Endothelial cell of umbilical vein (primary cell): Measurements from ENCODE around the gene CAPN7. TPM values are rescaled to one million over a fixed set of nuclear protein-coding genes. Genes with fewer than 3 reads are reported as not detected.

Source experiments
- BruUV-seq: library from RNA; stranded (reverse); fragments of 400-500 nt; replicated peaks from 2 replicates; lab custom pipeline; 2021; lab: Mats Ljungman, UMichigan
- CTCF ChIA-PET: fragments of 300-600, 350-600 bp; sonication (Branson Sonifier 250); formaldehyde crosslinking; loops from one replicate; lab custom pipeline; 2021; ENCODE audit warnings: antibody characterized with exemption, inconsistent platforms; lab: Charles Lee
- POLR2A ChIA-PET: fragments of 300-600, 350-600 bp; sonication (Branson Sonifier 250); formaldehyde crosslinking; loops from one replicate; lab custom pipeline; 2021; ENCODE audit warnings: antibody characterized with exemption, inconsistent platforms; lab: Charles Lee
- DNase-seq: peaks from one replicate; pipeline ENCODE4 v3.0.0-alpha.2; 2011; ENCODE audit warnings: low read depth, low spot score
- FAIRE-seq: peaks from 2 replicates; lab custom pipeline; 2011; peaks lifted over from hg19 to GRCh38; lab: Jason Lieb, UNC
- H2AFZ ChIP-seq: 2 replicates; pipeline ENCODE4 v1.6.0; 2012; ENCODE audit warnings: low read depth, low read length, control low read depth, inconsistent platforms
- H3K27ac ChIP-seq: 2 replicates; pipeline ENCODE4 v1.5.1; 2011; ENCODE audit warnings: low read depth, mild to moderate bottlenecking, control low read depth, low read length, moderate library complexity; ENCODE audit not compliant: insufficient read depth
- H3K27me3 ChIP-seq, 2 experiments: 2 replicates each; pipeline versions ENCODE4 v1.6.0 to v1.6.1; 2011; ENCODE audit warnings: low read length in 2 of 2, mixed read lengths in 1 of 2; ENCODE audit not compliant: control insufficient read depth in 2 of 2, insufficient read depth in 2 of 2
- H3K36me3 ChIP-seq, 2 experiments: 2 replicates in 1 of 2; 3 replicates in 1 of 2; pipeline ENCODE4 v1.5.1; 2011; ENCODE audit warnings: low read length in 2 of 2, mild to moderate bottlenecking in 1 of 2, moderate library complexity in 1 of 2; ENCODE audit not compliant: control insufficient read depth in 2 of 2, insufficient read depth in 2 of 2; ENCODE audit errors: extremely low read depth in 1 of 2
- H3K4me1 ChIP-seq: 3 replicates; pipeline ENCODE4 v1.5.1; 2011; ENCODE audit warnings: mild to moderate bottlenecking, low read length; ENCODE audit not compliant: control insufficient read depth, insufficient read depth; ENCODE audit errors: extremely low read depth
- H3K4me2 ChIP-seq: 2 replicates; pipeline ENCODE4 v1.6.1; 2011; ENCODE audit warnings: low read length, control low read depth, mixed read lengths; ENCODE audit not compliant: insufficient read depth
- H3K4me3 ChIP-seq, 3 experiments: fragments of 200-600 bp in 1 of 3; sonication (generic), shearing (Covaris generic) in 1 of 3; replicated peaks in 1 of 3; 2 replicates each; pipeline ENCODE4 v1.5.1; 2011 to 2016; ENCODE audit warnings: control low read depth in 3 of 3, low read length in 3 of 3, mild to moderate bottlenecking in 2 of 3, inconsistent platforms in 1 of 3, low read depth in 1 of 3, moderate library complexity in 1 of 3; ENCODE audit not compliant: insufficient read depth in 1 of 3
- H3K79me2 ChIP-seq: 2 replicates; pipeline ENCODE4 v1.6.0; 2012; ENCODE audit warnings: low read length, inconsistent platforms; ENCODE audit not compliant: control insufficient read depth, insufficient read depth
- H3K9ac ChIP-seq: replicated peaks from 2 replicates; pipeline ENCODE3; 2011; ENCODE audit warnings: low read length, control low read depth; ENCODE audit not compliant: insufficient read depth; ENCODE audit errors: extremely low read depth
- H3K9me1 ChIP-seq: replicated peaks from 3 replicates; pipeline ENCODE4 v1.6.0; 2011; ENCODE audit warnings: mild to moderate bottlenecking, low read length; ENCODE audit not compliant: control insufficient read depth, insufficient read depth; ENCODE audit errors: extremely low read depth
- H3K9me3 ChIP-seq: replicated peaks from 2 replicates; pipeline ENCODE4 v1.5.1; 2012; ENCODE audit warnings: low read length, inconsistent platforms; ENCODE audit not compliant: control insufficient read depth, insufficient read depth
- H4K20me1 ChIP-seq: replicated peaks from 2 replicates; pipeline ENCODE3; 2011; ENCODE audit warnings: mild to moderate bottlenecking, low read length; ENCODE audit not compliant: control insufficient read depth, insufficient read depth; ENCODE audit errors: extremely low read depth
- EZH2 ChIP-seq: IDR thresholded peaks from 2 replicates; pipeline ENCODE4 v1.6.1; 2012; ENCODE audit warnings: borderline replicate concordance, low read depth, mild to moderate bottlenecking, moderate library complexity, low read length, inconsistent platforms; ENCODE audit not compliant: severe bottlenecking
- FOS ChIP-seq: IDR thresholded peaks from 2 replicates; pipeline ENCODE4 v1.6.1; 2011; ENCODE audit warnings: mild to moderate bottlenecking, low read length, moderate library complexity, borderline replicate concordance; ENCODE audit not compliant: insufficient read depth
- GATA2 ChIP-seq: IDR thresholded peaks from 2 replicates; pipeline ENCODE4 v1.7.0; 2011; ENCODE audit warnings: low read depth, mild to moderate bottlenecking, moderate library complexity, mixed read lengths, low read length; ENCODE audit not compliant: insufficient read length, insufficient read depth
- JUN ChIP-seq: IDR thresholded peaks from 2 replicates; pipeline ENCODE4 v1.6.1; 2011; ENCODE audit warnings: borderline replicate concordance, low read depth; ENCODE audit not compliant: insufficient read length, insufficient read depth
- MAX ChIP-seq: IDR thresholded peaks from 2 replicates; pipeline ENCODE4 v1.6.1; 2011; ENCODE audit not compliant: insufficient read depth, insufficient read length
- MYC ChIP-seq: IDR thresholded peaks from one replicate; pipeline ENCODE4 v1.6.1; 2011; ENCODE audit warnings: mild to moderate bottlenecking, low read depth, low read length
- POLR2A ChIP-seq: IDR thresholded peaks from 2 replicates; pipeline ENCODE4 v1.6.1; 2012; ENCODE audit warnings: low read depth, mild to moderate bottlenecking, control low read depth, low read length
- POLR2AphosphoS5 ChIP-seq: IDR thresholded peaks from 2 replicates; pipeline ENCODE4 v1.6.1; 2012; ENCODE audit warnings: low read depth, mild to moderate bottlenecking, control low read depth, low read length, moderate library complexity; ENCODE audit not compliant: insufficient read depth
- dilution Hi-C: fragments of 300-500 bp; cut with MboI; formaldehyde crosslinking; loops from one replicate; pipeline ENCODE4 v1.15.0; 2019; ENCODE audit warnings: low sequenced_read_pairs; ENCODE audit not compliant: extremely low pct_ligation_motif_present
- intact Hi-C: fragments of 100-400 bp; cut with micrococcal nuclease; formaldehyde crosslinking; loops from one replicate; pipeline ENCODE4 v1.10.0; 2022
- polyA plus RNA-seq, 4 experiments: library from polyadenylated mRNA; depleted of rRNA in 3 of 4; stranded (reverse) in 3 of 4; unstranded in 1 of 4; fragments of >200 nt; gene quantifications; 2 replicates each; pipeline versions ENCODE4 v1.2.1 to v1.2.3, GENCODE V29; 2011 to 2012; ENCODE audit warnings: missing spikeins in 1 of 4
- total RNA-seq: library from RNA; stranded (reverse); gene quantifications from 2 replicates; pipeline ENCODE4 v1.2.3, GENCODE V29; 2021
- TF ChIP-seq, protein P1 (sequence below), 2 donors: IDR thresholded peaks; 1 replicate in 1 of 2; 2 replicates in 1 of 2; pipeline ENCODE4 v1.5.1; 2011; ENCODE audit warnings: low read length in 2 of 2, mild to moderate bottlenecking in 2 of 2, moderate library complexity in 2 of 2, control low read depth in 1 of 2, inconsistent platforms in 1 of 2, low read depth in 1 of 2; ENCODE audit not compliant: insufficient read depth in 1 of 2; ENCODE audit errors: extremely low read depth in 1 of 2

CAPN7 gene
- total and polyA plus RNA-seq, 2 donors (not counting 3 experiments of a cell fraction or from before 2014, with no cell fraction given): 13.2 to 32.7 TPM

DNA sequence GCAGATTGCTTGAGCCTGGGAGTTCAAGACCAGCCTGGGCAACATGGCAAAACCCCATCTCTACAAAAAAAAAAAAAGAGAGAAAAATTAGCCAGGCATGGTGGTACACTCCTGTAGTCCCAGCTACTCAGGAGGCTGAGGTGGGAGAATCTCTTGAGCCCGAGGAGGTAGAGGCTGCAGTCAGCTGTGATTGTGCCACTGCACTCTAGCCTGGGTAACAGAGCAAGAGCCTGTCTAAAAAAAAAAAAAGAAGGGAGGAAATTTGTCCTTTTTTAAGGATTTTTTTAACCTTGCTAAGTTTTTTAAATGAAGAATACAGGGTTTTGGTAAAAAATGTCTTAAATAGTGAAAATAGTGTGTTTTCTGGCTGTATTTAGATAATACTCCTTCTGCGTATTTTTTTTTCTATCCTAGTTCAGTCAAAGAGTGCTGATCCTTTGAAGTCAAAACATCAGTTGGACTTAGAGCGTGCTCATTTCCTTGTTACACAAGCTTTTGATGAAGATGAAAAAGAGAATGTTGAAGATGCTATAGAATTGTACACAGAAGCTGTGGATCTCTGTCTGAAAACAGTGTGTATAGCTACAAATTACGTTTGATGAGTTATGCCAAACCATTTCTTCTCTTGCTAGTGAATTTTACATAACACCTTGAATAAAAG lies 11.1 kb downstream of the CAPN7 start:
- FAIRE-seq: no peak
- dilution Hi-C loops: no loop called here

More for the DNA sequence above, 11.1 kb downstream of the CAPN7 start:
- Histone ChIP-seq H3K4me2 (no peak overlapping the region), H3K9me3 (no peaks in the 10 kb centered on the region), H3K79me2 (no peaks in the 10 kb centered on the region), H2AFZ (no peak overlapping the region), H3K4me3 (no peak overlapping the region), H4K20me1 (no peaks in the 10 kb centered on the region), H3K36me3 (peaks cover 18 to 35% of the 10 kb centered on the region in 2 experiments), H3K9me1 (no peaks in the 10 kb centered on the region), H3K9ac (no peak overlapping the region), H3K27ac (no peak overlapping the region), H3K27me3 (no peaks in the 10 kb centered on the region), H3K4me1 (no peaks in the 10 kb centered on the region)
- TF ChIP-seq POLR2AphosphoS5: no peak
- no peak for TF ChIP-seq MAX
- no peak for TF ChIP-seq FOS
- no peak for TF ChIP-seq GATA2
- TF ChIP-seq MYC: no peak
- no peak for TF ChIP-seq JUN
- no peak for TF ChIP-seq POLR2A
- TF ChIP-seq, protein P1, sequence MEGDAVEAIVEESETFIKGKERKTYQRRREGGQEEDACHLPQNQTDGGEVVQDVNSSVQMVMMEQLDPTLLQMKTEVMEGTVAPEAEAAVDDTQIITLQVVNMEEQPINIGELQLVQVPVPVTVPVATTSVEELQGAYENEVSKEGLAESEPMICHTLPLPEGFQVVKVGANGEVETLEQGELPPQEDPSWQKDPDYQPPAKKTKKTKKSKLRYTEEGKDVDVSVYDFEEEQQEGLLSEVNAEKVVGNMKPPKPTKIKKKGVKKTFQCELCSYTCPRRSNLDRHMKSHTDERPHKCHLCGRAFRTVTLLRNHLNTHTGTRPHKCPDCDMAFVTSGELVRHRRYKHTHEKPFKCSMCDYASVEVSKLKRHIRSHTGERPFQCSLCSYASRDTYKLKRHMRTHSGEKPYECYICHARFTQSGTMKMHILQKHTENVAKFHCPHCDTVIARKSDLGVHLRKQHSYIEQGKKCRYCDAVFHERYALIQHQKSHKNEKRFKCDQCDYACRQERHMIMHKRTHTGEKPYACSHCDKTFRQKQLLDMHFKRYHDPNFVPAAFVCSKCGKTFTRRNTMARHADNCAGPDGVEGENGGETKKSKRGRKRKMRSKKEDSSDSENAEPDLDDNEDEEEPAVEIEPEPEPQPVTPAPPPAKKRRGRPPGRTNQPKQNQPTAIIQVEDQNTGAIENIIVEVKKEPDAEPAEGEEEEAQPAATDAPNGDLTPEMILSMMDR (IDR thresholded peaks at IDR 0.05; ENCODE audit: extremely low read depth in 1 of 2, insufficient read depth in 1 of 2, low read depth in 1 of 2, low read length in 2 of 2): no peak
- no peak for TF ChIP-seq EZH2
- no peak for DNase-seq
- BruUV-seq: no TSS peak
- ChIA-PET CTCF (interaction anchor here (1.2 kb wide), 1 partner anchor 11 kb away, joined by 4 read pairs; the partner anchor contains the start of gene CAPN7), POLR2A (no interaction called here)
- intact Hi-C loops: no loop called here
